GM21529 (cell line): ENCODE results near the gene LTO1.
"Not testable (repeated sequence)": the region's sequence is repeated elsewhere in the genome, so short reads cannot be mapped to it uniquely, and the experiment has no call there.

Experiments used
- ATAC-seq: cut with Tn5 transposase; IDR thresholded peaks from one replicate; pipeline ENCODE4 v1.9.1; 2021; ENCODE audit not compliant: unreplicated experiment

Gene LTO1

GRCh38 chr11:69636512-69637197 lies 38.5 kb downstream of the LTO1 start:
- no peak for ATAC-seq

- no peak for ATAC-seq
These were observed 39.2 kb downstream of the LTO1 start for GRCh38 chr11:69635804-69636511.

DNA sequence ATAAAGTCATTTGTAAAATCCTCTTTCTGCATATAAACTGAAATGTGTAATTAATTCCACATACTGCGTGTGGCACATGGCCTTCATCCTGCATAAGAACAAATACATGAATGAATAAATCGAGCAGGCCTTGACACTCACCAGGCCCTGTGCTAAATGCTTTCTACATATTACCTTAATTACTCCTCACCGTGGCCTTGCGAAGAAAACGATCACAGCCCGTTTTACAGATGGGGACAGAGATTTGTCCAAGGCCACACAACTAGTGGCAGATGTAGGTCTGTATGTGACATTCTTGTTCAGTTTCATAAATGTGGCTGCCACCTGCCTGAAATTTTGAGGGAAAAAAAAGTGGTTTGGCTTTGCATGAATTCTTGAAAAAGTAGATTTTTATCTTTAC lies 40.0 kb downstream of the LTO1 start:
- ATAC-seq = no peak

GRCh38 chr11:69634590-69634989 lies 40.6 kb downstream of the LTO1 start:
- ATAC-seq = no peak

DNA sequence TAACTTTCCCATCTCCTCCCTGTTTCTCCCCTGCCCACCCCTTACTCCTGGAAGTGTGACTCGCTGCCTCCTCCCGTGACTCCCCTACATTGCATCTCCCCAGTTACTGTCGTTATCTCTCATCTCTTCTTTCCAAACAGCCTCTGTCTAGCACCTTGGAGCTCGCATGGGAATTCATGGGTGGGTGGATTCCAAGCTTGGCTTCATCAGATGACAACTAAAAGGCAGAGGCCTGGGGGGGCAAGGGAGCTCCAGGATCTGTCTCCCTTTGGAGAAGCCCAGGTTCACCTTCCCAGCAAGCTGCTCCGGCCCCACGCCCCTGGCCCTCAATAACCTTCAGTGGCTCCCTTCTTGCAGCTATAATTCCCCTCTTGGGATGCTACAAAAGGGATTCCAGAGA lies 41.1 kb downstream of the LTO1 start:
- ATAC-seq = no peak

GRCh38 chr11:69632900-69633299 lies 42.3 kb downstream of the LTO1 start:
- ATAC-seq = no peak

DNA sequence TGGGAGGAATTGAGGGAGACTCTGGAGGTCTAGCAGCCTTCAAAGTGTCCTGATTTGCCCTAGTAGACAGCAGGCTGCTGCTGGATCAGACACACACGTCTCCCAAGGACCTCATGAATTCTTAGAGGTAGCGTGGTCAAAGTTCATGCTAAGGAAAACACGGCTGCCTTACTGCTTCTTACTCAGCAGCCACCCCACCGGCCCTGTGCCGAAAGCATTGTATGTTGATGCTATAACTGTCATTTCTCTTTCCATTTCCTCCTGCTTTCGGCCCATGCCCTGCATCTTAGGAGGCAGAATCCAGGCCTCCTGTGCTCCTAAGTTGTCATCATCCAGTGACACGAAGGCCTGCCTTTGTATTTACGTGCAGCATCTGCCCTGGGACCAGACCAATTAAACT lies 44.7 kb downstream of the LTO1 start:
- ATAC-seq = no peak

DNA sequence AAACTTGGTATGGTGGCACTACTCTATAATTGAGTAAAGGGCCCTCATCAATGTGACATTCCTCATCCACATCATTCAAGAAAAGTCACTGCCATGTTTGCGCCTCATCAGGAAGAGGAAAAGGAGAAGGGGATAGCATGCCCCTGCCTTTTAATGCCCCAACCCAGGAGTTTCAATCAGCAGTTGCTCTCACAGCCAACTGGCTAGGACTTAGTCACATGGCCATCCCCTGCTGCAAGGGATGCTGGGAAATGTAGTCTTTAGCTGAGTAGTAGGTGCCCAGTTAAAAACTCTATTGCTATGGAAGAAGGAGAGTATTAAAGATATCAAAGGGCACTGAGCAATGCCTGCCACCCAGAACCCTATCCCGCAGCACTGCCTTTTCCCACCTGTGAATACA lies 45.1 kb downstream of the LTO1 start:
- ATAC-seq = no peak

- no peak for ATAC-seq
These were observed 47.6 kb downstream of the LTO1 start for GRCh38 chr11:69627551-69627950.

GRCh38 chr11:69625476-69625875 lies 49.7 kb downstream of the LTO1 start:
- ATAC-seq = no peak

GRCh38 chr11:69624293-69624692 lies 50.9 kb downstream of the LTO1 start:
- ATAC-seq = no peak

DNA sequence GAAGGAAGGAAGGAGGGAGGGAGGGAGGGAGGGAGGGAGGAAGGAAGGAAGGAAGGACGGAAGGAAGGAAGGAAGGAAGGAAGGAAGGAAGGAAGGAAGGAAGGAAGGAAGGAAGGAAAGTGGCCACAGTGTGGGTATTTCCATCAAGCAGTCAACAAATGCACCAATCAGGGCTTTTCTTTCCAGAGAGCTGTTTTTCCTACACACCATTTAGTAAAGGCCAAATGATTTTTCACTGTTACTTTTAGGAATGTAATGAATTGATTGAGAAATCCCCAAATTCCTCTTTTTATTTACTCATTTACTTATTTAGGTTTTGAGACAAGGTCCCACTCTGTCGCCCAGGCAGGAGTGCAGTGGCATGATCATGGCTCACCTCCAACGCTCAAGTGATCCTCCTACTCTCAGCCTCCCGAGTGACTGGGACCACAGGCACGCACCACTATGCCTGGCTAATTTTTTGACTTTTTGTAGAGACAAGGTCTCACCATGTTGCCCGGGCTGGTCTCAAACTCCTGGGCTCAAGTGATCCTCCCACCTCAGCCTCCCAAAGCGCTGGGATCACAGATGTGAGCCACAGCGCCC lies 53.0 kb downstream of the LTO1 start:
- not testable (repeated sequence) for ATAC-seq

DNA sequence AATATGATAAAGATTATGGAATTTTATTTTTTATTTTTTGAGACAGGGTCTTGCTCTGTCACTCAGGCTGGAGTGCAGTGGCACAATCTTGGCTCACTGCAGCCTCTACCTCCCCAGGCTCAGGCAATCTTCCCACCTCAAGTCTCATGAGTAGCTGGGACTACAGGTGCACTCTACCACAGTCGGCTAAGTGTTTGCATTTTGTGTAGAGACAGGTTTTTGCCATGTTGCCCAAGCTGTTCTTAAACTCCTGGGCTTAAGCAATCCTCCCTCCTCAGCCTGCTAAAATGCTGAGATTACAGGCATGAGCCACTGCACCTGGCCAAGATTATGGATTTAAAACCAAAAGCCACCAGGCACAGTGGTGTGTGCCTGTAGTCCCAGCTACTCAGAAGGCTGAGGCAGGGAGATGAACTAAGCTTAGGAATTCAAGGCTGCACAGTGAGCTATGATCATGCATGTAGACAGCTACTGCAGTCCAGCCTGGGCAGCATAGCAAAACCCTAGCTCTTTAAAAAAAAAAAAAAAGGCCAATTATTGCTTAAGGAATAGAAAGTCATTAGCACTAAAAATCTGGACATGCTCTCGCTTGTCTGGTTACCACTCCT lies 54.4 kb downstream of the LTO1 start:
- ATAC-seq = no peak

GRCh38 chr11:69618237-69618636 lies 56.9 kb downstream of the LTO1 start:
- ATAC-seq = no peak

DNA sequence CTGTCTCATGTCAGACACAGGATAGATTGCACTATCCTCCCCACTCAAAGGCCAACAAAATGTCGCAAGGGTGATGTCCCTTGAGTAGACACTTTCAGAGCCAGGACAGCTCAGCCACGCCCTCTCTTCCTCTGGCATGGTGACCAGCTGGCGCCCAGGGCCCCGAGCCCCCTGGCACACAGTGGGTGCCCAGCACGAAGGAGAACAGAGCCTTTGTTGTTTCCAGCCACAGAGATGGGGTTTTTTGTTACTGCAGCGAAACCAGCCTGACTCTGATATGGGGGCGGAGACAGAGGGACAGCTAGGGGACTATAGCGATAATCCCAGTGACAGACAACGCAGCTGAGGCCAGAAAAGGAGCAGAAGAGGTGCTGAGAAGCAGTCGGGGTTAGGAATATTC lies 57.5 kb downstream of the LTO1 start:
- ATAC-seq = no peak

- no peak for ATAC-seq
These were observed 57.9 kb downstream of the LTO1 start for GRCh38 chr11:69617220-69617619.
